Mesendoderm (in vitro differentiated cells): Measurements from ENCODE around the gene SOX6.
"Not testable (repeated sequence)": the region's sequence is repeated elsewhere in the genome, so short reads cannot be mapped to it uniquely, and the experiment has no call there.

Source experiments
- DNase-seq: peaks from one replicate; pipeline ENCODE4 v3.0.0; 2013
- H2AK5ac ChIP-seq: 2 replicates; pipeline ENCODE4 v1.6.1; 2013; ENCODE audit warnings: low read length, inconsistent platforms
- H2BK120ac ChIP-seq: 2 replicates; pipeline ENCODE4 v1.6.1; 2013; ENCODE audit warnings: low read depth, mild to moderate bottlenecking, low read length, moderate library complexity, mixed read lengths
- H2BK15ac ChIP-seq: replicated peaks from 2 replicates; pipeline ENCODE4 v1.6.1; 2013; ENCODE audit warnings: low read depth, mild to moderate bottlenecking, moderate library complexity
- H2BK5ac ChIP-seq: 2 replicates; pipeline ENCODE4 v1.6.1; 2013; ENCODE audit warnings: low read length, inconsistent platforms
- H3K18ac ChIP-seq: 2 replicates; pipeline ENCODE4 v1.6.1; 2013; ENCODE audit warnings: mild to moderate bottlenecking, low read length, mixed read lengths
- H3K23ac ChIP-seq: one replicate; pipeline ENCODE4 v1.6.1; 2013; ENCODE audit warnings: low read length
- H3K27ac ChIP-seq: 2 replicates; pipeline ENCODE4 v1.5.1; 2013; ENCODE audit warnings: low read depth, mild to moderate bottlenecking, inconsistent platforms, low read length, moderate library complexity
- H3K27me3 ChIP-seq: 2 replicates; pipeline ENCODE4 v1.6.1; 2013; ENCODE audit warnings: low read length, control low read depth, mild to moderate bottlenecking, inconsistent platforms; ENCODE audit not compliant: insufficient read depth, poor library complexity
- H3K36me3 ChIP-seq: 2 replicates; pipeline ENCODE4 v1.6.1; 2013; ENCODE audit warnings: low read length, inconsistent platforms; ENCODE audit not compliant: control insufficient read depth, insufficient read depth
- H3K4ac ChIP-seq: one replicate; pipeline ENCODE4 v1.6.1; 2013; ENCODE audit warnings: low read depth, mild to moderate bottlenecking, low read length, moderate library complexity
- H3K4me1 ChIP-seq: 2 replicates; pipeline ENCODE4 v1.6.1; 2013; ENCODE audit warnings: low read depth, low read length, inconsistent platforms; ENCODE audit not compliant: control insufficient read depth
- H3K4me2 ChIP-seq: 2 replicates; pipeline ENCODE4 v1.6.1; 2013; ENCODE audit warnings: low read length
- H3K4me3 ChIP-seq: 2 replicates; pipeline ENCODE4 v1.5.1; 2013; ENCODE audit warnings: mild to moderate bottlenecking, low read length
- H3K56ac ChIP-seq: one replicate; pipeline ENCODE4 v1.6.1; 2013; ENCODE audit warnings: low read length
- H3K79me1 ChIP-seq: 2 replicates; pipeline ENCODE4 v1.6.1; 2013; ENCODE audit warnings: low read length, inconsistent platforms
- H3K79me2 ChIP-seq: 2 replicates; pipeline ENCODE4 v1.6.1; 2013; ENCODE audit warnings: mild to moderate bottlenecking, low read length; ENCODE audit not compliant: control insufficient read depth, insufficient read depth
- H3K9ac ChIP-seq: 2 replicates; pipeline ENCODE4 v1.6.1; 2013; ENCODE audit warnings: low read length, inconsistent platforms
- H4K5ac ChIP-seq: one replicate; pipeline ENCODE4 v1.6.1; 2013; ENCODE audit warnings: low read length
- H4K8ac ChIP-seq: one replicate; pipeline ENCODE4 v1.6.1; 2013; ENCODE audit warnings: low read depth, mild to moderate bottlenecking, control low read depth, low read length, moderate library complexity
- WGBS: extraction: QIAGEN DNeasy Blood & Tissue Kit; methylation state at CpG from one replicate; pipeline ENCODE4 v1.1.7; 2013; ENCODE audit warnings: low lambda C conversion rate, missing lambda C conversion rate; ENCODE audit not compliant: insufficient coverage; ENCODE audit errors: extremely low coverage; 5-methylcytosine and 5-hydroxymethylcytosine counted together

SOX6 gene

DNA sequence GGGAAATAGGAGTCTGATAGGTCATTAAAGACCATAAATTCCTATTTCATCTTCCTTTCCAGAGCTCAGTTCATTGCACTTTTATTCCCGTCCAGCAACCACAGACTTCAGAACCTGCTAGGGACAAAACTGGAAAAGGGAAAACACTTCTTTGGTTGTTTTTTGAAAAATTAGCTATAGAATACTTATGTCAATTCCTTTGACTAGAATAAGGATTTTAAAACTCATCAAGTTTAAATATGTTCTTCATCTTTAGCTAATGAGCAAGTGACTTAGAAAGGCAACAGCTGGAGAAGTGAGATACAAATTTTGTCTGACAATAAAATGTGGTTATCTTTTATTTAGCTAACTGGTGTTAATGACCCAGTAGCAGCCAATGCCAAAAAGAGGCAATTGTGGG, 206.9 kb downstream of the SOX6 start:
- H4K5ac ChIP-seq, result no peak overlapping the region
- no peak for DNase-seq
- WGBS, result no CpG with 5 or more reads among the region's 1 CpG
- no peaks in the 10 kb centered on the region for H3K79me2 ChIP-seq
- H3K4me2 ChIP-seq, result no peak overlapping the region
- H3K27me3 ChIP-seq, result no peaks in the 10 kb centered on the region
- no peaks in the 10 kb centered on the region for H3K79me1 ChIP-seq
- H3K4me1 ChIP-seq, result no peaks in the 10 kb centered on the region
- H3K4ac ChIP-seq, result no peak overlapping the region
- H3K4me3 ChIP-seq, result no peak overlapping the region
- no peak overlapping the region for H2AK5ac ChIP-seq
- H2BK15ac ChIP-seq, result no peak overlapping the region
- no peak overlapping the region for H3K27ac ChIP-seq
- H3K18ac ChIP-seq, result no peak overlapping the region
- no peak overlapping the region for H4K8ac ChIP-seq
- H2BK5ac ChIP-seq, result no peak overlapping the region
- no peak overlapping the region for H3K23ac ChIP-seq
- H3K56ac ChIP-seq, result no peak overlapping the region
- H2BK120ac ChIP-seq, result no peak overlapping the region
- no peaks in the 10 kb centered on the region for H3K36me3 ChIP-seq
- H3K9ac ChIP-seq, result no peak overlapping the region

- Histone ChIP-seq H3K56ac (no peak overlapping the region), H3K23ac (no peak overlapping the region), H3K36me3 (no peaks in the 10 kb centered on the region), H3K18ac (no peak overlapping the region), H3K79me1 (no peaks in the 10 kb centered on the region), H2BK15ac (no peak overlapping the region), H3K4me3 (no peak overlapping the region), H2BK5ac (no peak overlapping the region), H4K5ac (no peak overlapping the region), H3K79me2 (no peaks in the 10 kb centered on the region), H3K4me1 (no peaks in the 10 kb centered on the region), H2AK5ac (no peak overlapping the region), H3K27me3 (no peaks in the 10 kb centered on the region), H2BK120ac (no peak overlapping the region), H3K27ac (no peak overlapping the region), H4K8ac (no peak overlapping the region), H3K4ac (no peak overlapping the region), H3K9ac (no peak overlapping the region), H3K4me2 (no peak overlapping the region)
- no CpG with 5 or more reads among the region's 8 CpGs for WGBS
- DNase-seq, result no peak
Measured at GRCh38 chr11:16148301-16148931, 207.9 kb downstream of the SOX6 start.

- not testable (repeated sequence) for H3K4ac ChIP-seq, H2BK5ac ChIP-seq, H3K56ac ChIP-seq, H3K4me3 ChIP-seq, H3K9ac ChIP-seq, H3K27ac ChIP-seq, H4K5ac ChIP-seq, H3K4me2 ChIP-seq, H3K36me3 ChIP-seq, DNase-seq, H3K18ac ChIP-seq, H2BK120ac ChIP-seq, H3K27me3 ChIP-seq, H3K79me1 ChIP-seq, H3K23ac ChIP-seq, H2BK15ac ChIP-seq, H3K79me2 ChIP-seq, H2AK5ac ChIP-seq, H4K8ac ChIP-seq, H3K4me1 ChIP-seq
- no CpG with 5 or more reads among the region's 2 CpGs for WGBS
Measured at GRCh38 chr11:16146980-16147379, 209.4 kb downstream of the SOX6 start.

- WGBS, result no CpG with 5 or more reads among the region's 7 CpGs
Measured at GRCh38 chr11:16141614-16142013, 214.7 kb downstream of the SOX6 start.

GRCh38 chr11:16141162-16141561, 215.2 kb downstream of the SOX6 start:
- not testable (repeated sequence) for H3K4me1 ChIP-seq, H3K56ac ChIP-seq, H3K4ac ChIP-seq, H3K27ac ChIP-seq, H3K79me2 ChIP-seq, H3K4me3 ChIP-seq, H2AK5ac ChIP-seq, H2BK5ac ChIP-seq, H3K79me1 ChIP-seq, H3K27me3 ChIP-seq, H2BK120ac ChIP-seq, H4K5ac ChIP-seq, H2BK15ac ChIP-seq, H3K23ac ChIP-seq, DNase-seq, H4K8ac ChIP-seq, H3K36me3 ChIP-seq, H3K4me2 ChIP-seq, H3K9ac ChIP-seq, H3K18ac ChIP-seq
- no CpG with 5 or more reads among the region's 8 CpGs for WGBS

More at GRCh38 chr11:16141614-16142013, 214.7 kb downstream of the SOX6 start:
- not testable (repeated sequence) for H3K9ac ChIP-seq, H3K18ac ChIP-seq, H3K36me3 ChIP-seq, DNase-seq, H3K79me2 ChIP-seq, H2BK120ac ChIP-seq, H4K5ac ChIP-seq, H3K4me2 ChIP-seq, H3K4me3 ChIP-seq, H2BK5ac ChIP-seq, H4K8ac ChIP-seq, H3K4ac ChIP-seq, H3K27me3 ChIP-seq, H3K23ac ChIP-seq, H2BK15ac ChIP-seq, H3K27ac ChIP-seq, H2AK5ac ChIP-seq, H3K79me1 ChIP-seq, H3K56ac ChIP-seq, H3K4me1 ChIP-seq

DNA sequence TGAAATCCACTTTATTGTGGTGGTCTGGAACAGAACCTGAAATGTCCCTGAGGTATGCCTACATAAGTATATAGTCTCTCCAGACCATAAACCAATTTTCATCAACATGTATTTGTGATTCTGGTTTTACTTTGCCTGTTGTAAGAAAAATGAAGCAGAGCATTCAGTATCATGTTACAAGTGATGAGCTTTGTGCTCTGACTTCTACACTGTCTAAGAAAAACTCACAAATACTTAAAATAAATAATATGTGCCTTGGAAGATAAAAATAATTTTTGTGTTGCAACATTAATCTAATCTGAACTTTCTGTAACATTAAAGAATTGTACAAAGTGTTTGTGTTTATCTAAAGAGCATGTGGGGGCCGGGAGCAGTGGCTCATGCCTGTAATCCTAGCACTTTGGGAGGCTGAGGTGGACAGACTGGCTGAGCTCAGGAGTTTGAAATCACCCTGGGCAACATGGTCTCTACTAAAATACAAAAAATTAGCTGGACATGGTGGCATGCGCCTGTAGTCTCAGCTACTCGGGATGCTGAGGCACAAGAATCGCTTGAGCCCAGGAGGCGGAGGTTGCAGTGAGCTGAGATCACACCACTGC, 219.5 kb downstream of the SOX6 start:
- no peak overlapping the region for H3K9ac ChIP-seq
- no peak overlapping the region for H2AK5ac ChIP-seq
- no CpG with 5 or more reads among the region's 5 CpGs for WGBS
- H3K79me2 ChIP-seq, result no peaks in the 10 kb centered on the region
- no peaks in the 10 kb centered on the region for H3K4me1 ChIP-seq
- H2BK5ac ChIP-seq, result no peak overlapping the region
- no peak overlapping the region for H2BK15ac ChIP-seq
- H3K4me3 ChIP-seq, result no peak overlapping the region
- H3K36me3 ChIP-seq, result no peaks in the 10 kb centered on the region
- no peak overlapping the region for H3K4ac ChIP-seq
- H4K5ac ChIP-seq, result no peak overlapping the region
- H3K23ac ChIP-seq, result no peak overlapping the region
- H3K27ac ChIP-seq, result no peak overlapping the region
- no peaks in the 10 kb centered on the region for H3K79me1 ChIP-seq
- H4K8ac ChIP-seq, result no peak overlapping the region
- no peak overlapping the region for H3K4me2 ChIP-seq
- no peak overlapping the region for H2BK120ac ChIP-seq
- no peak overlapping the region for H3K18ac ChIP-seq
- no peaks in the 10 kb centered on the region for H3K27me3 ChIP-seq
- H3K56ac ChIP-seq, result no peak overlapping the region
- no peak for DNase-seq
